ENCODE results near the gene GPR32. TPM values are rescaled to one million over a fixed set of nuclear protein-coding genes. Genes with fewer than 3 reads are reported as not detected.

Gene GPR32
- total RNA-seq, 6 donors from 2014 or later: not detected

- WGBS, 2 donors: 79 to 89% methylated on average over 5 of the region's 5 CpGs
These were observed 5.9 kb downstream of the GPR32 start for GRCh38 chr19:50776131-50776530.

GRCh38 chr19:50777261-50777660, 7.0 kb downstream of the GPR32 start:
- peaks cover 0 to 19% (median 7%) of the 10 kb centered on the region in 4 donors for H3K27me3 ChIP-seq
- H3K4me3 ChIP-seq: no peak overlapping the region
- H3K36me3 ChIP-seq: no peaks in the 10 kb centered on the region
- WGBS, 2 donors: 42 to 43% methylated on average over 4 of the region's 4 CpGs
- DNase-seq: no peak
- TF ChIP-seq POLR2AphosphoS5 (IDR thresholded peaks at IDR 0.05): no peak
- TF ChIP-seq CTCF (IDR thresholded peaks at IDR 0.05): no peak
- no peak for TF ChIP-seq POLR2A (IDR thresholded peaks at IDR 0.05)
- TF ChIP-seq EP300 (IDR thresholded peaks at IDR 0.05): no peak
- ATAC-seq (ENCODE audit: low FRiP score in 2 of 2): no peak
- H3K4me1 ChIP-seq: peaks cover 0 to 7% (median 0%) of the 10 kb centered on the region in 4 donors
- peaks cover 0 to 9% (median 4%) of the 10 kb centered on the region in 4 donors for H3K9me3 ChIP-seq
- H3K27ac ChIP-seq: no peak overlapping the region

More at GRCh38 chr19:50776131-50776530, 5.9 kb downstream of the GPR32 start:
- Histone ChIP-seq H3K27me3 (peaks cover 0 to 19% (median 7%) of the 10 kb centered on the region in 4 donors), H3K27ac (no peak overlapping the region), H3K4me3 (no peak overlapping the region), H3K9me3 (peaks cover 0 to 9% (median 4%) of the 10 kb centered on the region in 4 donors), H3K36me3 (no peaks in the 10 kb centered on the region), H3K4me1 (peaks cover 0 to 7% (median 0%) of the 10 kb centered on the region in 4 donors)
- DNase-seq: no peak
- TF ChIP-seq CTCF (IDR thresholded peaks at IDR 0.05) (no peak), EP300 (IDR thresholded peaks at IDR 0.05) (no peak), POLR2AphosphoS5 (IDR thresholded peaks at IDR 0.05) (no peak), POLR2A (IDR thresholded peaks at IDR 0.05) (no peak)
- ATAC-seq (ENCODE audit: low FRiP score in 2 of 2): no peak

GRCh38 chr19:50777830-50778303, 7.6 kb downstream of the GPR32 start:
- TF ChIP-seq POLR2AphosphoS5 (IDR thresholded peaks at IDR 0.05) (no peak), CTCF (IDR thresholded peaks at IDR 0.05) (no peak), POLR2A (IDR thresholded peaks at IDR 0.05) (no peak), EP300 (IDR thresholded peaks at IDR 0.05) (no peak)
- Histone ChIP-seq H3K36me3 (no peaks in the 10 kb centered on the region), H3K27ac (no peak overlapping the region), H3K27me3 (peaks cover 0 to 19% (median 7%) of the 10 kb centered on the region in 4 donors), H3K4me3 (no peak overlapping the region), H3K4me1 (peaks cover 0 to 7% (median 0%) of the 10 kb centered on the region in 4 donors), H3K9me3 (peaks cover 0 to 6% (median 4%) of the 10 kb centered on the region in 4 donors)
- DNase-seq: peak in 1 of 2 donors; percentile 78
- WGBS, 2 donors: 4 to 6% methylated on average over 22 to 30 of the region's 30 CpGs
- no peak for ATAC-seq (ENCODE audit: low FRiP score in 2 of 2)

GRCh38 chr19:50778906-50779430, 8.7 kb downstream of the GPR32 start:
- ATAC-seq (ENCODE audit: low FRiP score in 2 of 2) (no peak), DNase-seq (no peak)
- H3K36me3 ChIP-seq: no peaks in the 10 kb centered on the region
- no peak overlapping the region for H3K4me3 ChIP-seq
- peaks cover 0 to 6% (median 4%) of the 10 kb centered on the region in 4 donors for H3K9me3 ChIP-seq
- no peak overlapping the region for H3K27ac ChIP-seq
- H3K4me1 ChIP-seq: peaks cover 0 to 12% (median 8%) of the 10 kb centered on the region in 4 donors
- 61 to 68% methylated on average over 7 of the region's 7 CpGs for WGBS, 2 donors
- H3K27me3 ChIP-seq: peaks cover 0 to 19% (median 7%) of the 10 kb centered on the region in 4 donors
- no peak for TF ChIP-seq EP300 (IDR thresholded peaks at IDR 0.05)
- no peak for TF ChIP-seq POLR2AphosphoS5 (IDR thresholded peaks at IDR 0.05)
- TF ChIP-seq CTCF (IDR thresholded peaks at IDR 0.05): no peak
- no peak for TF ChIP-seq POLR2A (IDR thresholded peaks at IDR 0.05)
